NT2/D1 (cell line): Measurements from ENCODE around the gene CREB5.

ENCODE experiments used
- DNase-seq: peaks from one replicate; pipeline ENCODE4 v3.0.0-alpha.2; 2011; ENCODE audit warnings: low read depth, low spot score
- H3K27me3 ChIP-seq: 2 replicates; pipeline ENCODE4 v1.6.0; 2011; ENCODE audit warnings: mild to moderate bottlenecking; ENCODE audit not compliant: insufficient read length, insufficient read depth
- H3K36me3 ChIP-seq: 2 replicates; pipeline ENCODE4 v1.6.1; 2011; ENCODE audit warnings: mild to moderate bottlenecking, low read length, mixed read lengths; ENCODE audit not compliant: insufficient read depth, insufficient read length
- H3K4me1 ChIP-seq: 2 replicates; pipeline ENCODE4 v1.5.1; 2011; ENCODE audit not compliant: insufficient read depth, insufficient read length
- H3K4me3 ChIP-seq: 2 replicates; pipeline ENCODE4 v1.5.1; 2011; ENCODE audit warnings: low read depth; ENCODE audit not compliant: insufficient read length
- H3K9ac ChIP-seq: 2 replicates; pipeline ENCODE4 v1.6.0; 2011; ENCODE audit warnings: low read depth; ENCODE audit not compliant: insufficient read length
- H3K9me3 ChIP-seq: 2 replicates; pipeline ENCODE4 v1.5.1; 2011; ENCODE audit warnings: mild to moderate bottlenecking, low read length; ENCODE audit not compliant: insufficient read depth
- SUZ12 ChIP-seq: IDR thresholded peaks from 2 replicates; pipeline ENCODE4 v1.6.1; 2011; ENCODE audit not compliant: insufficient read length, insufficient read depth; ENCODE audit errors: extremely low read depth
- YY1 ChIP-seq: IDR thresholded peaks from 2 replicates; pipeline ENCODE4 v1.6.1; 2011; ENCODE audit not compliant: insufficient read length, insufficient read depth
- ZNF274 ChIP-seq: IDR thresholded peaks from 2 replicates; pipeline ENCODE4 v1.6.1; 2011; ENCODE audit warnings: mild to moderate bottlenecking, low read depth, low read length

Gene CREB5

DNA sequence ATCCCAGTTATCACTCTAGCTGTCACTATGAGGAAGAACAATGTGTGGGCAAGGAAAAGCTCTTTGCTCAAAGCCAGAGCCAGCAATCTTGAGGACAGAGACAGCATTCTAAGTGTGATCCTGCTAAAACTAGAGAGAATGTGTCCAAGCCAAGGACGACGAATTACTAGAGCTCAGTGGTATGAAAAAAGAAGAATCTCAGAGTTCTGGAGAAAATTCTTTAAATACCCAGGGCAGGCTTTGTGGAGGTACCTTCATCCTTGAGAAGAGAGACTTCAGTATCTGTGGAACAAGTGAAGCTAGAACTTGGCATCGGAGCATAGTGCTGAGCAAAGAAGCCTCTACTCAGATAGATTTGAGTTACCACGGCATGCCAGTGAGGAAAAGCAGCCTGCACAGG is 336.0 kb downstream of the CREB5 start:
- no peak for DNase-seq
- Histone ChIP-seq H3K9me3 (peaks cover 7% of the 10 kb centered on the region; the same call in 1 of the 2 replicates), H3K9ac (no peak overlapping the region), H3K4me1 (no peaks in the 10 kb centered on the region), H3K36me3 (no peaks in the 10 kb centered on the region), H3K27me3 (no peaks in the 10 kb centered on the region), H3K4me3 (no peak overlapping the region)
- TF ChIP-seq YY1 (no peak), ZNF274 (no peak), SUZ12 (no peak)

DNA sequence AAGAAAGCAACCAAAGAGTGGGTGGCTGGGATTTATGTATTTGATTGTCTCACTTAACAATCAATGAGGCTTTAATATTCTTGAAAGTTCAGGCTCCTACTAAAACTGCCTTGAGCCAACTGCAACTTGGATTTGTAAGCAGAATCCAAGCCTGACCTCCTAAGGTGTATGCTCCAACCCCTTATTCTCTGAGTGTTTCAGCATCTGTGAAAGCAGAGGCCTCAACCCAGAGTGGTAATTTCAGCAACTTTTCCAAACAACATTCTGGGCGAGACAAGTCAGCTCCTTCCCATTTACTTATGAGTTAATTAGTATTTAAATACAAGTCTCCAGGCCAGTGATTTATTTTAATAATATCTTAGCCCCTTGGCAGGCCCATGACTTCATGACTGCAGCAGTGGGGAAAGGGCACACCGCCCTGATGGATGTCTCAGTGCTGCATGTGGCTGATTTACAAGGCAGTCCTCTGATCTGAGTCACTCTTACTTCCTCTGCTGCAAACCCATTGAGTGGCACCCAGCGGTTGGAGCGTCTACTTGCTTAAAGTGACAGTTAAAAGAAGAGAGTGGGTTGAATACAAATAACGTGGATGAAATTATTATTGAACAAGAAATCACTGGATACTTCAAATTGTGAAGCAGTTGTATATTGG is 336.7 kb downstream of the CREB5 start:
- DNase-seq = no peak
- Histone ChIP-seq H3K36me3 (no peaks in the 10 kb centered on the region), H3K27me3 (no peaks in the 10 kb centered on the region), H3K4me3 (no peak overlapping the region), H3K9ac (no peak overlapping the region), H3K4me1 (no peaks in the 10 kb centered on the region), H3K9me3 (peaks cover 7% of the 10 kb centered on the region; the same call in 1 of the 2 replicates)
- TF ChIP-seq ZNF274 (no peak), SUZ12 (no peak), YY1 (no peak)

DNA sequence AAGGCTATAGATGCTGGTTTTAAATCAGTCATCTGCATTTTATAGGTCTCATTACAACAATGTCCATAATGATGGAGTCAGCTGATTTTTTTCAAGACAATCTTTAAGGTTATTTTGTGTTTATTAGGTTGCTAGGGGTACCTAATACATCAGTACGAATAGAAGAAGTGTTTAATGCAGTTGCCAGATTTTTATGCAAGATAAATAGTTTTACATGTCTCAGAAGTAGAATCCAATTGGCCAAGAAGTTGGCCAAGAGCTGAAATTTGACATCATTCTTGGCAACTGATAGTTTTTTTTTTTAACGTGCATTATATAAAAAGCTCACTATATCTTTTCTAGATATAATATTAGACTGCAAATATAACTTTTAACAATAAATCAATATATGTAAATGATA is 337.3 kb downstream of the CREB5 start:
- DNase-seq = no peak
- Histone ChIP-seq H3K27me3 (no peaks in the 10 kb centered on the region), H3K4me1 (no peaks in the 10 kb centered on the region), H3K4me3 (no peak overlapping the region), H3K9ac (no peak overlapping the region), H3K9me3 (peaks cover 7% of the 10 kb centered on the region; the same call in 1 of the 2 replicates), H3K36me3 (no peaks in the 10 kb centered on the region)
- TF ChIP-seq SUZ12 = no peak
- no peak for TF ChIP-seq ZNF274
- TF ChIP-seq YY1 = no peak

DNA sequence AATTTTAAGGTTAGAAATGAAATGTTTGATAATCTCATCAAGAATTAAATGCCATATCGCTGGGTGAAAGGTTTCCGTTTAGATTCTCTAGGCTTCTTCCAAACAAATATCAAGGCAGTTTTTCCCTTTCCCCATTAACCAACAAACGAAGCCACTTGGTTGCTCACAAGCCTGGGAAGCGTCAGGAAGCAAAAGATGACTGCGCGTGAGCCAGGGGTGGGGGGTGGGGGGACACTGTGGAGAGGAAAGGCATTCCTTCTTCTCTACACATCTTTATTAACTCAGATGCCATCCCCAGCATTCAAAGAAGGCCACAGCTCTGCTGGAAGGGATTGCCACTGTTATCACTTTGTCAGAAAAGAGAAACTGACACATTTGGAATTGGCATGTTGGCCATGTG is 338.7 kb downstream of the CREB5 start:
- DNase-seq = no peak
- TF ChIP-seq YY1 = no peak
- TF ChIP-seq SUZ12 = no peak
- no peak for TF ChIP-seq ZNF274

DNA sequence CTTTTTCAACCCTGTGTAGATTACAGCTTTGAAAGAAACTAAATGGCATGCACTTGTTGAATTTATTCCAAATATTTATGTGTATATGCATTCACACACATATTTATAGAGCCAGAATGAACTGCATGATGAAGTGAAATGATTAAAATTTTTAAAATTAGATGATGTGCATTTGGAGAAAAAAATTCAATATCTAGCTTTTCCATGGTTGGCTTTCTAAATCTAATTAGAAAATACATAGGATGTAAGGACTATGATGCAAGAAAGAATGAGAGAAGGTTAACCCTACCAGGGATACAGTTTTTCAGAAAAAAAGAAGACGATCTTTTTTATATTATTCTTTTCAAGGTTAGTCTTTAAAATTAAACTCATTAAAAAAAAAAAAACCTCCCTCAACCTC is 341.3 kb downstream of the CREB5 start:
- H3K36me3 ChIP-seq = peaks cover 14% of the 10 kb centered on the region
- no peak overlapping the region for H3K9ac ChIP-seq
- TF ChIP-seq ZNF274 (no peak), YY1 (no peak), SUZ12 (no peak)
- no peak overlapping the region for H3K4me3 ChIP-seq
- peaks cover 7% of the 10 kb centered on the region; the same call in 1 of the 2 replicates for H3K9me3 ChIP-seq
- no peaks in the 10 kb centered on the region for H3K27me3 ChIP-seq
- DNase-seq = no peak
- no peaks in the 10 kb centered on the region for H3K4me1 ChIP-seq

More for the DNA sequence above, 338.7 kb downstream of the CREB5 start:
- Histone ChIP-seq H3K36me3 (peaks cover 2% of the 10 kb centered on the region), H3K27me3 (no peaks in the 10 kb centered on the region), H3K4me1 (no peaks in the 10 kb centered on the region), H3K9ac (no peak overlapping the region), H3K9me3 (peaks cover 7% of the 10 kb centered on the region; the same call in 1 of the 2 replicates), H3K4me3 (no peak overlapping the region)

DNA sequence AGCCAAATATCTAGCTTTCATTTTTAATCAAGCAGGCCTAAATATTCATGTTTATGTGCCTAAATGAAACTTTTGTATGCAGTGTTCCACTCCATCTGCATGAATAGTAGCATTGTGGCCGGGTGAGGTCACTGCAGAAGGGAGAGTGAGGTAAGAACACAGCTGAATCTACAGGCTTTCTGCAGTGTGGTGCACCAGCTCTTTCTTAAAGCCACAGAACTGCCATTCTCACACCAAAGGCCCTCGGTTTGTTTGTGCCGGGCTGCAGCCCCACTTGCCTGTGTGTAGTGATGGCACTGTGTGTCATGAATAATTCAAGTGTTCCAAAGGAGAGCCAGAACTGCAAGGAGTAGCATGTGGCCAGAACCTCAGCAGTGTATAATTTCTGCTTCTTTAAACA is 341.7 kb downstream of the CREB5 start:
- TF ChIP-seq YY1 (no peak), SUZ12 (no peak), ZNF274 (no peak)
- no peaks in the 10 kb centered on the region for H3K27me3 ChIP-seq
- H3K9ac ChIP-seq = no peak overlapping the region
- H3K36me3 ChIP-seq = peaks cover 14% of the 10 kb centered on the region
- DNase-seq = no peak
- no peaks in the 10 kb centered on the region for H3K4me1 ChIP-seq
- H3K9me3 ChIP-seq = peaks cover 7% of the 10 kb centered on the region; the same call in 1 of the 2 replicates
- H3K4me3 ChIP-seq = no peak overlapping the region

DNA sequence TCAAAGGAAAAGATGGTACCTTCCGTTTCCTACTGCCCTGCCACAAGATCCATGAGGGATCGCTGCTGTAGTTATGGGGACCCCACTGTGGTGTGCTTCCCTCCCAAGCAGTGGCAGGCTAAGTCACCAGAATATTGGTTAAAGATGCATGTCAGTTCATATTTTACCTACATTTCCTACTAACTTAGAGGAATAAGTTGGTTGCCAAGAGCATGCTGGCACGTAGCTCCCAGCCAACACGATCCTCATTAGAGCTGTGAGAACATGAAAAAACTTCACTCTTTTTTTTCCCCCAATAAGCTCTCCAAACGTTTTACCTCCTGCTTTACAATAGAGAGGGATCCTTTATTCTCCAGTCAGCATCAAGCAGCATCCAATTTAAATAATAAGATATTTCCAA is 342.1 kb downstream of the CREB5 start:
- peaks cover 2% of the 10 kb centered on the region; the same call in 1 of the 2 replicates for H3K9me3 ChIP-seq
- DNase-seq = no peak
- H3K4me3 ChIP-seq = no peak overlapping the region
- no peak overlapping the region for H3K9ac ChIP-seq
- no peak for TF ChIP-seq ZNF274
- TF ChIP-seq YY1 = no peak
- no peak for TF ChIP-seq SUZ12
- no peaks in the 10 kb centered on the region for H3K4me1 ChIP-seq
- no peaks in the 10 kb centered on the region for H3K27me3 ChIP-seq
- H3K36me3 ChIP-seq = peaks cover 14% of the 10 kb centered on the region
